ENCODE data around the gene BZW1. TPM values are rescaled to one million over a fixed set of nuclear protein-coding genes. Genes with fewer than 3 reads are reported as not detected.

BZW1 gene
- total RNA-seq, 8 experiments from 2014 or later = 137 to 325 (median 205) TPM

Other genes with a start within 250 kb of the BZW1 start
- 1 to 10 TPM in 4 of 8 experiments, under 1 TPM in 4; 0.09 to 9.2 (median 1.5) TPM for gene AOX1, start 225.9 kb upstream of the BZW1 start, total RNA-seq
- 100 to 1,000 TPM in 5 of 8 experiments, 10 to 100 TPM in 3; 73.8 to 140 (median 109) TPM for gene CLK1, start 52.7 kb downstream of the BZW1 start, total RNA-seq
- gene PPIL3, start 77.2 kb downstream of the BZW1 start, total RNA-seq = 10 to 100 TPM; 40.5 to 76.7 (median 64.5) TPM
- gene NIF3L1, start 77.5 kb downstream of the BZW1 start, total RNA-seq = 10 to 100 TPM; 17.9 to 32.0 (median 24.9) TPM
- gene ORC2, start 151.8 kb downstream of the BZW1 start, total RNA-seq = 10 to 100 TPM in 5 of 8 experiments, 1 to 10 TPM in 3; 7.7 to 36.9 (median 13.6) TPM

Measured in motor neuron (in vitro differentiated cells).